Erythroblast (primary cell): ENCODE measurements around the gene TTC7B.

Source experiments
- DNase-seq, 2 experiments: peaks; one replicate each; lab custom pipeline; 2025; lab: John Stamatoyannopoulos, UW
- GATA1 ChIP-seq: IDR thresholded peaks from 2 replicates; pipeline ENCODE4 v1.6.1; 2011; ENCODE audit warnings: low read depth, mild to moderate bottlenecking, control low read depth, low read length, moderate library complexity
- POLR2A ChIP-seq: IDR thresholded peaks from 2 replicates; pipeline ENCODE4 v1.6.1; 2011; ENCODE audit warnings: mild to moderate bottlenecking, low read length

The TTC7B gene

DNA sequence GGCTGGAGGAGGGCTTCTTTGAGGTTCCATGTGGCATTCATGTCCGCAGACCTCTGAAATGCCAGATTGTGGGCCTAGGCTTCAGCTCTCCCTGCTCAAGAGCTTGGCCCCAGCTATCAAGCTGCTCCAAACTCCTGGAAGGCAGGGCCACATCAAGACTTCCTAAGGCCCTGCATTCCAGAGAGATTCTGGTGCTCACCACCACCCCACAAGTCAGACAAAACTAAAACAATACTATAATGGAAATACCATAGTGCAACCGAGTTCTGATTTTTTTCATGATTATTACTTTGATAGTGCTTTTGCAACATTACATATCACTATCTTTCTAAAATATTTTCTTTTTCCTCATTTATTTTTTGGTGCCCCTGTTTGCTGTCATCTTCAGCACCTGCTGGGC is 333.1 kb downstream of the TTC7B start:
- TF ChIP-seq GATA1 (no peak), POLR2A (no peak)
- no peak for DNase-seq

- no peak for DNase-seq
- TF ChIP-seq GATA1 (no peak), POLR2A (no peak)
Measured at GRCh38 chr14:90475298-90475697, 340.9 kb downstream of the TTC7B start.
